ENCODE data around the gene TBC1D5.
A peak's percentile ranks its signal among the peaks of the same experiment; 100 is the strongest.

Gene TBC1D5

DNA sequence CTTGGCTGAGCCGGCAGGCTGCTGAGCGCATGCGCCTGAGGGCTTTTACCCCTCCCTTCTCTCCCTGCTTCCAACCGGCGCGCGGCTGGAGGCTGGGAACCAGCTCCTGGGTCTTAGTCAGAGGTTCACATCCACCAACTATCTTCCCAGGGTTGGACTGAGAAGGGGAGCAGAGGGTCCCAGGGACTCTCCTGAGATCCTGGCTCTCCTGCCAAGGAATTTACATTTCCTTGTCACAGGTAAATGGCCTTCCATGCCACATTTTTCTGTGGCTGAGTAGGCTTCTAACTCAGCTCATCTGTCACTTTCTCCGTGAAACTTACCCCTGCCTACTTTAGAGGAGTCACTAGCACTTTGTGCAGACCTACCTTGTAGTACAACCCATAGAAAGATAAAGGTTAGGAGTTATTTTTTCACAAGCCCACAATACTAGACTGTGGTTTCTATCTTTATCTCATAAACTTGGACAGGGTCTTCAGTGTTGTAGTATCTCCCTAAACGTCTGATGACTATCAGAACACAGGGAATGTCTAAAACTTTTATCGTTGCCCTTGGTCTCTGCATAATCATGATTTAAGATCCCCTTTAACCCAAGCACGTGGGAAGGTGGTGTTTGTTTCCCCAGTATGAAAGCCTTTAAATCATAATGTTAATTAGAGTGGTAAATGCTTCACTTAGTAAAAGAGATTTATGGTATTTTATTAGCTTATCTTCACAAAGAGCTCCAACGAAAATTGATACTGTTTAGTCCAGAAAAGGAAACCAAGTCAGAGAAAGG is 638 bp upstream of the TBC1D5 start:
- Histone ChIP-seq H3F3A (ENCODE audit: low read depth) (no peaks in the 10 kb centered on the region; the same call in 1 of the 2 replicates), H3K4me1 (ENCODE audit: insufficient read depth, low read length, poor library complexity, severe bottlenecking) (peaks cover 56% of the 10 kb centered on the region), H3K27me3 (ENCODE audit: insufficient read depth, low read length, poor library complexity, severe bottlenecking) (no peaks in the 10 kb centered on the region), H4K20me1 (ENCODE audit: insufficient read depth, low read length, poor library complexity, severe bottlenecking) (peaks cover 22% of the 10 kb centered on the region), H3K9ac (ENCODE audit: low read depth, low read length, poor library complexity, severe bottlenecking) (peak overlapping the region; percentile 97), H2AFZ (ENCODE audit: low read length) (peak overlapping the region; percentile 95), H3K4me3 (ENCODE audit: low read length, poor library complexity, severe bottlenecking) (peak overlapping the region; percentile 84), H3K4me2 (ENCODE audit: low read depth, low read length, poor library complexity, severe bottlenecking) (peak overlapping the region; percentile 99), H3K9me2 (replicated peaks; ENCODE audit: low read depth, low read length) (no peaks in the 10 kb centered on the region), H3K9me3 (ENCODE audit: insufficient read depth, low read depth, low read length) (no peaks in the 10 kb centered on the region), H3K79me2 (ENCODE audit: insufficient read depth, low read length) (peaks cover 41% of the 10 kb centered on the region), H3K36me3 (ENCODE audit: insufficient read depth, low read length) (no peaks in the 10 kb centered on the region)
- TF ChIP-seq, protein P1, sequence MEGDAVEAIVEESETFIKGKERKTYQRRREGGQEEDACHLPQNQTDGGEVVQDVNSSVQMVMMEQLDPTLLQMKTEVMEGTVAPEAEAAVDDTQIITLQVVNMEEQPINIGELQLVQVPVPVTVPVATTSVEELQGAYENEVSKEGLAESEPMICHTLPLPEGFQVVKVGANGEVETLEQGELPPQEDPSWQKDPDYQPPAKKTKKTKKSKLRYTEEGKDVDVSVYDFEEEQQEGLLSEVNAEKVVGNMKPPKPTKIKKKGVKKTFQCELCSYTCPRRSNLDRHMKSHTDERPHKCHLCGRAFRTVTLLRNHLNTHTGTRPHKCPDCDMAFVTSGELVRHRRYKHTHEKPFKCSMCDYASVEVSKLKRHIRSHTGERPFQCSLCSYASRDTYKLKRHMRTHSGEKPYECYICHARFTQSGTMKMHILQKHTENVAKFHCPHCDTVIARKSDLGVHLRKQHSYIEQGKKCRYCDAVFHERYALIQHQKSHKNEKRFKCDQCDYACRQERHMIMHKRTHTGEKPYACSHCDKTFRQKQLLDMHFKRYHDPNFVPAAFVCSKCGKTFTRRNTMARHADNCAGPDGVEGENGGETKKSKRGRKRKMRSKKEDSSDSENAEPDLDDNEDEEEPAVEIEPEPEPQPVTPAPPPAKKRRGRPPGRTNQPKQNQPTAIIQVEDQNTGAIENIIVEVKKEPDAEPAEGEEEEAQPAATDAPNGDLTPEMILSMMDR (conservative IDR thresholded peaks at IDR 0.05; ENCODE audit: low read length), result no peak
- no peak for TF ChIP-seq EZH2phosphoT487 (IDR thresholded peaks at IDR 0.05; ENCODE audit: borderline replicate concordance)

GRCh38 chr3:17741621-17742101 is 770 bp downstream of the TBC1D5 start:
- H3K79me2 ChIP-seq (ENCODE audit: insufficient read depth, low read length), result peaks cover 55% of the 10 kb centered on the region
- no peaks in the 10 kb centered on the region for H3K9me2 ChIP-seq (replicated peaks; ENCODE audit: low read depth, low read length)
- H3K36me3 ChIP-seq (ENCODE audit: insufficient read depth, low read length), result no peaks in the 10 kb centered on the region
- H3K9ac ChIP-seq (ENCODE audit: low read depth, low read length, poor library complexity, severe bottlenecking), result peak overlapping the region; percentile 97
- no peaks in the 10 kb centered on the region for H3K9me3 ChIP-seq (ENCODE audit: insufficient read depth, low read depth, low read length)
- H3K4me1 ChIP-seq (ENCODE audit: insufficient read depth, low read length, poor library complexity, severe bottlenecking), result peaks cover 62% of the 10 kb centered on the region
- H3K4me2 ChIP-seq (ENCODE audit: low read depth, low read length, poor library complexity, severe bottlenecking), result peak overlapping the region; percentile 89
- peak overlapping the region; percentile 86 for H2AFZ ChIP-seq (ENCODE audit: low read length)
- peak overlapping the region; percentile 84 for H3K4me3 ChIP-seq (ENCODE audit: low read length, poor library complexity, severe bottlenecking)
- H4K20me1 ChIP-seq (ENCODE audit: insufficient read depth, low read length, poor library complexity, severe bottlenecking), result peaks cover 33% of the 10 kb centered on the region
- H3K27me3 ChIP-seq (ENCODE audit: insufficient read depth, low read length, poor library complexity, severe bottlenecking), result no peaks in the 10 kb centered on the region
- TF ChIP-seq, protein P1 (conservative IDR thresholded peaks at IDR 0.05; ENCODE audit: low read length), result no peak
- no peak for TF ChIP-seq EZH2phosphoT487 (IDR thresholded peaks at IDR 0.05; ENCODE audit: borderline replicate concordance)
- H3F3A ChIP-seq (ENCODE audit: low read depth), result no peaks in the 10 kb centered on the region

GRCh38 chr3:17740721-17741141 is 1.7 kb downstream of the TBC1D5 start:
- H3F3A ChIP-seq (ENCODE audit: low read depth), result no peaks in the 10 kb centered on the region
- no peaks in the 10 kb centered on the region for H3K36me3 ChIP-seq (ENCODE audit: insufficient read depth, low read length)
- H4K20me1 ChIP-seq (ENCODE audit: insufficient read depth, low read length, poor library complexity, severe bottlenecking), result peaks cover 33% of the 10 kb centered on the region
- peaks cover 62% of the 10 kb centered on the region for H3K79me2 ChIP-seq (ENCODE audit: insufficient read depth, low read length)
- peak overlapping the region; percentile 97 for H3K9ac ChIP-seq (ENCODE audit: low read depth, low read length, poor library complexity, severe bottlenecking)
- H3K9me2 ChIP-seq (replicated peaks; ENCODE audit: low read depth, low read length), result no peaks in the 10 kb centered on the region
- H2AFZ ChIP-seq (ENCODE audit: low read length), result no peak overlapping the region
- H3K4me3 ChIP-seq (ENCODE audit: low read length, poor library complexity, severe bottlenecking), result peak overlapping the region; percentile 84
- TF ChIP-seq, protein P1 (conservative IDR thresholded peaks at IDR 0.05; ENCODE audit: low read length), result no peak
- no peak for TF ChIP-seq EZH2phosphoT487 (IDR thresholded peaks at IDR 0.05; ENCODE audit: borderline replicate concordance)
- peak overlapping the region; percentile 89 for H3K4me2 ChIP-seq (ENCODE audit: low read depth, low read length, poor library complexity, severe bottlenecking)
- peaks cover 62% of the 10 kb centered on the region for H3K4me1 ChIP-seq (ENCODE audit: insufficient read depth, low read length, poor library complexity, severe bottlenecking)
- no peaks in the 10 kb centered on the region for H3K9me3 ChIP-seq (ENCODE audit: insufficient read depth, low read depth, low read length)
- H3K27me3 ChIP-seq (ENCODE audit: insufficient read depth, low read length, poor library complexity, severe bottlenecking), result no peaks in the 10 kb centered on the region

All from Loucy (cell line).